Activated naive CD4-positive, alpha-beta T cell treated with anti-CD3 and anti-CD28 coated beads, Interleukin-2, amount 50 U/mL, for 24 hours (primary cell): Measurements from ENCODE around the gene MFSD1.

Experiments
- H3K27ac Mint-ChIP-seq: one replicate; pipeline ENCODE4 v1.8.0; 2021; ENCODE audit warnings: mild to moderate bottlenecking, mixed read lengths
- H3K27me3 Mint-ChIP-seq: one replicate; pipeline ENCODE4 v1.8.0; 2021; ENCODE audit warnings: mixed read lengths
- H3K36me3 Mint-ChIP-seq: one replicate; pipeline ENCODE4 v1.8.0; 2021; ENCODE audit warnings: mixed read lengths
- H3K4me1 Mint-ChIP-seq: one replicate; pipeline ENCODE4 v1.8.0; 2021; ENCODE audit warnings: mixed read lengths
- H3K4me3 Mint-ChIP-seq: one replicate; pipeline ENCODE4 v1.8.0; 2021; ENCODE audit warnings: mild to moderate bottlenecking, mixed read lengths
- H3K9me3 Mint-ChIP-seq: one replicate; pipeline ENCODE4 v1.8.0; 2021; ENCODE audit warnings: mixed read lengths

The MFSD1 gene

DNA sequence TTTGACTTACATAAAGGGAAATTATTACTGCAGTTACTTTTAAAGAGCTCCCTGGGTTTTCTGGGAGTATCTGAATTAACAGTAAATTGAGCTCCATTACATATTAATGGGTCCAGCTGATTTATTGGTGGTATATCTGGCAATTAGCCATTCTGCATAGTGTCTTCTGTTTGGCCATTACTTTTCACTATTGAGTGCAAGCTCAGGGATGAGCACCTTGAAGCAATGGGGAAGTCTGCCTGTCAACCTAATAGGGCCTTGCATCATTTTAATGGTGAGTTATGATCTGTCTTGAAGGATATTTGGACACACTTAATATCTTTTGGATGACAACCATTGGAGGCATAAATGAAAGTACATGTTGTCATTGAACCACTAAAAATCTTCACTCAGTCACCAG, 73.8 kb downstream of the MFSD1 start:
- Mint-ChIP-seq H3K36me3 (no peaks in the 10 kb centered on the region), H3K4me3 (no peak overlapping the region), H3K27me3 (no peaks in the 10 kb centered on the region), H3K27ac (no peak overlapping the region), H3K9me3 (no peaks in the 10 kb centered on the region), H3K4me1 (no peaks in the 10 kb centered on the region)
